ENCODE data around the gene LSM5.
"Not testable (repeated sequence)": the region's sequence is repeated elsewhere in the genome, so short reads cannot be mapped to it uniquely, and the experiment has no call there.

LSM5 gene

DNA sequence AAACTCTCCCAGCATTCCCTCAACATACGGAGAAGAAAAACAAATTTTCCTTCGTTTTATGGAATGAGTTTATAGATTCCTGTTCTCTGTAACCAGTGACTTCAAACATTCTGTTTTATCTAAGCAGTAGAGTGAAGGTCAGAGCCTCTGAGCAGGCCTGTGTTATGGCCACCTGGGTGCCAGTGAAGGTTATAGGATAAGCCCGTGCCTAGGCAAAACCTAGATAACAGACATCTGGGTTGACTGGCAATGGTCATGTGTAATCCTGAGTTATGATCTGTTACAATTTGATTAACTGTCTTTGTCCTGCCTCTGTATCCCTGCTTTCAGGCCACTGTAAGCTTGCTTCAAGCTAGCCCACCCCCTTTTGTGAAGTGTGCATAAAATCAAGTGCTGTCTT, 8.3 kb downstream of the LSM5 start:
- H3K36me3 ChIP-seq (ENCODE audit: control insufficient read depth, insufficient read depth, low read length) = no peaks in the 10 kb centered on the region
- no peaks in the 10 kb centered on the region for H3K9me3 ChIP-seq (ENCODE audit: control insufficient read depth, insufficient read depth, low read length)
- WGBS (ENCODE audit: insufficient coverage, insufficient read length) = no CpG with 5 or more reads among the region's 3 CpGs
- H3K27ac ChIP-seq (ENCODE audit: low read length) = no peak overlapping the region
- H3K27me3 ChIP-seq (ENCODE audit: control insufficient read depth, insufficient read depth, low read length) = no peaks in the 10 kb centered on the region
- no peak for DNase-seq (ENCODE audit: low read depth, low spot score)
- H3K4me1 ChIP-seq (ENCODE audit: control insufficient read depth, insufficient read depth, low read length) = no peaks in the 10 kb centered on the region
- no peak overlapping the region for H3K4me3 ChIP-seq (ENCODE audit: low read length)

DNA sequence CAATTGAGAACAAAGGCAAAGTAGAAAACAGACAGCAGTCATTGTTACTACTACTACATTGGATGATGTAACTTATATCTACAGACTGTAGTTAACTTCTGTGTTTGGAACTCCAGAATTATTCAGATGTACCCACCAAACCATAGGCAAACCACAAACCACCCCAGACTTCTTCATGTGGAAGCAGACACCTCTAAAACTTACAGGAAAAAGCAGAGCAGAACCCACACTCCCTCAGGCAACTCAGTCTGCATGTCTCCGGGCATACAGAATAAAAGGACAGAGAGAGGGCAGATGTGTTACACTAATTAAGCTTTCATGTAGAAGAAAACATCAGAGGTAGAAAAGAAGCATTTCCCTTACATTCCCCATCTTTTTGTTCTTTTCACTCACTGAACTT, 9.0 kb downstream of the LSM5 start:
- Histone ChIP-seq H3K36me3 (ENCODE audit: control insufficient read depth, insufficient read depth, low read length) (no peaks in the 10 kb centered on the region), H3K4me3 (ENCODE audit: low read length) (no peak overlapping the region), H3K27me3 (ENCODE audit: control insufficient read depth, insufficient read depth, low read length) (no peaks in the 10 kb centered on the region), H3K9me3 (ENCODE audit: control insufficient read depth, insufficient read depth, low read length) (no peaks in the 10 kb centered on the region), H3K4me1 (ENCODE audit: control insufficient read depth, insufficient read depth, low read length) (no peaks in the 10 kb centered on the region), H3K27ac (ENCODE audit: low read length) (no peak overlapping the region)
- no peak for DNase-seq (ENCODE audit: low read depth, low spot score)
- WGBS (ENCODE audit: insufficient coverage, insufficient read length) = no CpG with 5 or more reads among the region's 1 CpG

DNA sequence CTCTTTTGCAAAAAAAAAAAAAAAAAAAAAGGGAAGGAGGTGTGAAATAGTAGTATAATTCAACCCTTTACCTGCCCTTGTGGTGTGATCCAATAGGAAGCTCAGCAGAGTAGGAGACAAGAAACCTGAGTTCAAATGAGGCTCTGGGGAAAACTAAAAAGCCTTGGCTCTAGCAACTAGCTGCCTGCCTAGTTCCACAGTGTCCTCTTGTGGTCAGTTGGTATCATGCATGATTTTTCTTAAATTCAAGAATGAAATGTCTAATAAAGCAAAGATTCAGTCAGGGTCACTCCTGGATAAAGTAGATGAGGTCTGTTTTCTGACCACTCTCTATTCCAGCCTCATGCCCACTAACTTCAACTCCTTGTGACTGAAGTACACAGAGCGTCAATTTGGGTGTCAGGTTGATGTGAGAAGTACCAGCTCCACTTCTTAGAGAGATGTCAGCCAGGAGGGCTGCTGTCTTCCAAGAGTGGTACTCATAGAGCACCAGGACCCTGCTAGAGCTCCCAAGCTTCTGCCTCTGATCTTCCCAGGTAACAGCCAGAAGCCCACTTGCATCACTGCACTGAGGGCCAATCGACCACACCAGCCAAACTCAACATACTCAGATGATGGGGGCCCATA, 10.5 kb downstream of the LSM5 start:
- DNase-seq (ENCODE audit: low read depth, low spot score) = no peak

DNA sequence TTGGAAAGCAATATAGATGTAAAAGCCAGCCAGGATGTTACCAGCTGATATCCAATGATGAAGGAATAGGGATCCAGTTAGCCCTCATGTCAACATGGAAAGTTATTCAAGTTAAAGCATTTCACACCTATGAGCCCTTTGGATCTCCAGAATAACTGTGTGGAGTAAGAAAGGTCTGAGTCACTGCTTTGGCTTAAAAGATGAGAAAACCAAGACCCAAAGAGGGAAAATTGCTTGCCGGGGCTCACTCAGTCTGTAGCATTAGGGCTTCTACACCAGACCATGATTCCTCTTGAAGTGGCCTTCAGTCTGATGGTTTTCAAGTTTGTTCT, 12.6 kb downstream of the LSM5 start:
- no peaks in the 10 kb centered on the region for H3K9me3 ChIP-seq (ENCODE audit: control insufficient read depth, insufficient read depth, low read length)
- no peak overlapping the region for H3K27ac ChIP-seq (ENCODE audit: low read length)
- no peaks in the 10 kb centered on the region for H3K4me1 ChIP-seq (ENCODE audit: control insufficient read depth, insufficient read depth, low read length)
- H3K36me3 ChIP-seq (ENCODE audit: control insufficient read depth, insufficient read depth, low read length) = no peaks in the 10 kb centered on the region
- DNase-seq (ENCODE audit: low read depth, low spot score) = no peak
- H3K4me3 ChIP-seq (ENCODE audit: low read length) = no peak overlapping the region
- no peaks in the 10 kb centered on the region for H3K27me3 ChIP-seq (ENCODE audit: control insufficient read depth, insufficient read depth, low read length)
- WGBS (ENCODE audit: insufficient coverage, insufficient read length) = no CpG with 5 or more reads among the region's 1 CpG

More for the DNA sequence above, 10.5 kb downstream of the LSM5 start:
- no CpG with 5 or more reads among the region's 2 CpGs for WGBS (ENCODE audit: insufficient coverage, insufficient read length)
- Histone ChIP-seq H3K27me3 (ENCODE audit: control insufficient read depth, insufficient read depth, low read length) (no peaks in the 10 kb centered on the region), H3K27ac (ENCODE audit: low read length) (no peak overlapping the region), H3K4me3 (ENCODE audit: low read length) (no peak overlapping the region), H3K9me3 (ENCODE audit: control insufficient read depth, insufficient read depth, low read length) (no peaks in the 10 kb centered on the region), H3K36me3 (ENCODE audit: control insufficient read depth, insufficient read depth, low read length) (no peaks in the 10 kb centered on the region), H3K4me1 (ENCODE audit: control insufficient read depth, insufficient read depth, low read length) (no peaks in the 10 kb centered on the region)

DNA sequence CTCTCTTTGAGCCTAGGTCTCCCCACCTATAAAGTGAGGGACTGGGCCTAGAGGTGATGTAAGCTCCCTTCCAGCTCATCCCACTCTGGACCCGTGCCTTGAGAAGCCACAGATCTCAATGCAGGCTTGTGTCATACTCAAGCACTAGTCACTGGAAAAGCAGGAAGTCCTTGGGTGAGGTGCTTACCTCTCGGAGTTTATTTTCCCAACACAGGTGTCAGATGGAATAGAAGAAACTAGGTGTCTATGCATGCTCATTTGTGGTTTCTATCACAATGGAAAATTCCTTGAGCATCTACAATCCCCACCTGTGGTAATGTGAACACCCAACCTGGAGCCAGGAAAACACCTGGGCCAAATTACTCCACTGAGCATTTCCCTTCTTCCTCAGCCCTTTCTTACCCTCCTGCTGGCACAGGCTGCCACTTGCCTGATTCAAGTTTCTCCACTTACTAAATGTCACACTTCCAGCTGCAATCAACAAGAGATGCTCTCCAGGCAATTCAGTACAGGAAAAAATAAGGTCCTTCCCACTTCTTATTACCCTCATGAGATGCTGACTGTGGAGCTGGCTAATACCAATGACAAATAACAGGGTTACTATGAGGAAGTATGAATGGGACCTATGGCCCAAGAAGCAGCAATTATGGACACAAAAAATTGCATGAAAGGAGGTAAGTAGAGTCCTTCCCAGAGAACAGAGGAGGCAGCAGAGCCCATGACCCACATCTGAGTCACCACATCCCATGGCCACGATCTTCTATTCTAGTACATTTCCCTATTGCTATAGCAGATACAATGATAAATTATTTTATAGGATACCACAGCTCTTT, 13.1 kb downstream of the LSM5 start:
- H3K27me3 ChIP-seq (ENCODE audit: control insufficient read depth, insufficient read depth, low read length) = no peaks in the 10 kb centered on the region
- no peaks in the 10 kb centered on the region for H3K4me1 ChIP-seq (ENCODE audit: control insufficient read depth, insufficient read depth, low read length)
- DNase-seq (ENCODE audit: low read depth, low spot score) = no peak
- H3K27ac ChIP-seq (ENCODE audit: low read length) = no peak overlapping the region
- no peak overlapping the region for H3K4me3 ChIP-seq (ENCODE audit: low read length)
- H3K36me3 ChIP-seq (ENCODE audit: control insufficient read depth, insufficient read depth, low read length) = no peaks in the 10 kb centered on the region
- no peaks in the 10 kb centered on the region for H3K9me3 ChIP-seq (ENCODE audit: control insufficient read depth, insufficient read depth, low read length)
- no CpG with 5 or more reads among the region's 3 CpGs for WGBS (ENCODE audit: insufficient coverage, insufficient read length)

DNA sequence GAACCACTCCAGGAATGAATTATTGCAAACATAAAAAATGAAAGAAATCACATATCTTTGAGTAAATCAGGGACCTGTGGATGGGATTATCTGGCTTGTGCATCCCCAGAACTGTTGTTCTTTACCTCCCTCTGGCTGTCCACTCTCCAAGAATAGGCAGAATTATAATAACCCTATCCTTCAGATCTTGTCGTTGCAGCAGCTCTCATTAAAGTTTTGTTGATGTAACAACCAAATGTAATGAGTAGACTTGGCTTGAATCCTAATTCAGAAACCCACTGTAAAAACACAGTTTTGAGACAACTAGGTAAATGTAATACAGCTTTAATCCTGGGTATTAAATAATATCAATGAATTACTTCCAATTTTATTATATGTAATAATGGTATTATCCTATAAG, 16.2 kb downstream of the LSM5 start:
- no peak overlapping the region for H3K27ac ChIP-seq (ENCODE audit: low read length)
- no peaks in the 10 kb centered on the region; the same call in 1 of the 2 replicates for H3K27me3 ChIP-seq (ENCODE audit: control insufficient read depth, insufficient read depth, low read length)
- no peak overlapping the region for H3K4me3 ChIP-seq (ENCODE audit: low read length)
- H3K36me3 ChIP-seq (ENCODE audit: control insufficient read depth, insufficient read depth, low read length) = no peaks in the 10 kb centered on the region
- H3K4me1 ChIP-seq (ENCODE audit: control insufficient read depth, insufficient read depth, low read length) = no peaks in the 10 kb centered on the region
- no peaks in the 10 kb centered on the region for H3K9me3 ChIP-seq (ENCODE audit: control insufficient read depth, insufficient read depth, low read length)
- no peak for DNase-seq (ENCODE audit: low read depth, low spot score)
- WGBS (ENCODE audit: insufficient coverage, insufficient read length) = no CpG with 5 or more reads among the region's 1 CpG

DNA sequence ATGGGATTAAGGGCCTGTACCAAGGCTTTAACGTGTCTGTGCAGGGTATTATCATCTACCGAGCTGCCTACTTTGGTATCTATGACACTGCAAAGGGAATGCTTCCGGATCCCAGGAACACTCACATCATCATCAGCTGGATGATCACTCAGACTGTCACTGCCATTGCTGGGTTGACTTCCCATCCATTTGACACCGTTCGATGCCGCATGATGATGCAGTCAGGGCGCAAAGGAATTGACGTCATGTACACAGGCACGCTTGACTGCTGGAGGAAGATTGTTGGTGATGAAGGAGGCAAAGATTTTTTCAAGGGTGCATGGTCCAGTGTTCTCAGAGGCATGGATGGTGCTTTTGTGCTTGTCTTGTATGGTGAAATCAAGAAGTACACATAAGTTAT, 18.2 kb downstream of the LSM5 start:
- H3K4me1 ChIP-seq (ENCODE audit: control insufficient read depth, insufficient read depth, low read length) = no peaks in the 10 kb centered on the region
- no peak for DNase-seq (ENCODE audit: low read depth, low spot score)
- no peaks in the 10 kb centered on the region for H3K36me3 ChIP-seq (ENCODE audit: control insufficient read depth, insufficient read depth, low read length)
- H3K9me3 ChIP-seq (ENCODE audit: control insufficient read depth, insufficient read depth, low read length) = no peaks in the 10 kb centered on the region
- H3K27ac ChIP-seq (ENCODE audit: low read length) = no peak overlapping the region
- no CpG with 5 or more reads among the region's 9 CpGs for WGBS (ENCODE audit: insufficient coverage, insufficient read length)
- H3K27me3 ChIP-seq (ENCODE audit: control insufficient read depth, insufficient read depth, low read length) = no peaks in the 10 kb centered on the region; the same call in 1 of the 2 replicates
- H3K4me3 ChIP-seq (ENCODE audit: low read length) = no peak overlapping the region

DNA sequence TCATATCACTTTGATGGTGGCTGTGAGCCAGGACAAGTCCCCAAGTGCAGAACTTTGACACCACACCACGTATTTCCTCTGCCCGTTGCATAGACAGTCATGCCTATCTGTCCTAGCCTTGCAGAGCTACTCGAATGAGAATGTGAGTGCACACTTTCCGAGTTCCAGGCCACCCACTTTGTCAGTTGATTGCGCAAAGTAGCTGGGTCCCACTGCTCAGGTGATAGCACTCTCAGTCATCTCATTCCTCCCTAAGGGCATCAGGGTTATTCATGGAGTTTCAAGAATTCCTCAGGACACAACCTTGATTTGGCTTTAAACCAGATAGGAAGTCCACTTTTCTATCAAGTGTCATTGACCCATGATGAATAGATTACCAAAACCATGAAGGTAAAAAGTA, 19.3 kb downstream of the LSM5 start:
- WGBS (ENCODE audit: insufficient coverage, insufficient read length) = no CpG with 5 or more reads among the region's 5 CpGs
- H3K4me3 ChIP-seq (ENCODE audit: low read length) = no peak overlapping the region
- DNase-seq (ENCODE audit: low read depth, low spot score) = no peak
- H3K4me1 ChIP-seq (ENCODE audit: control insufficient read depth, insufficient read depth, low read length) = no peaks in the 10 kb centered on the region
- no peaks in the 10 kb centered on the region for H3K36me3 ChIP-seq (ENCODE audit: control insufficient read depth, insufficient read depth, low read length)
- H3K27me3 ChIP-seq (ENCODE audit: control insufficient read depth, insufficient read depth, low read length) = no peaks in the 10 kb centered on the region; the same call in 1 of the 2 replicates
- no peaks in the 10 kb centered on the region for H3K9me3 ChIP-seq (ENCODE audit: control insufficient read depth, insufficient read depth, low read length)
- no peak overlapping the region for H3K27ac ChIP-seq (ENCODE audit: low read length)

DNA sequence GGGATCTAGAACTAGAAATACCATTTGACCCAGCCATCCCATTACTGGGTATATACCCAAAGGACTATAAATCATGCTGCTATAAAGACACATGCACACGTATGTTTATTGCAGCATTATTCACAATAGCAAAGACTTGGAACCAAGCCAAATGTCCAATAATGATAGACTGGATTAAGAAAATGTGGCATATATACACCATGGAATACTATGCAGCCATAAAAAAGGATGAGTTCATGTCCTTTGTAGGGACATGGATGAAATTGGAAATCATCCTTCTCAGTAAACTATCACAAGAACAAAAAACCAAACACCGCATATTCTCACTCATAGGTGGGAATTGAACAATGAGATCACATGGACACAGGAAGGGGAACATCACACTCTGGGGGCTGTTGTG, 20.2 kb downstream of the LSM5 start:
- H3K9me3 ChIP-seq (ENCODE audit: control insufficient read depth, insufficient read depth, low read length); H3K4me3 ChIP-seq (ENCODE audit: low read length); H3K36me3 ChIP-seq (ENCODE audit: control insufficient read depth, insufficient read depth, low read length); H3K4me1 ChIP-seq (ENCODE audit: control insufficient read depth, insufficient read depth, low read length); H3K27me3 ChIP-seq (ENCODE audit: control insufficient read depth, insufficient read depth, low read length); DNase-seq (ENCODE audit: low read depth, low spot score); H3K27ac ChIP-seq (ENCODE audit: low read length): not testable (repeated sequence)
- WGBS (ENCODE audit: insufficient coverage, insufficient read length) = no CpG with 5 or more reads among the region's 2 CpGs

DNA sequence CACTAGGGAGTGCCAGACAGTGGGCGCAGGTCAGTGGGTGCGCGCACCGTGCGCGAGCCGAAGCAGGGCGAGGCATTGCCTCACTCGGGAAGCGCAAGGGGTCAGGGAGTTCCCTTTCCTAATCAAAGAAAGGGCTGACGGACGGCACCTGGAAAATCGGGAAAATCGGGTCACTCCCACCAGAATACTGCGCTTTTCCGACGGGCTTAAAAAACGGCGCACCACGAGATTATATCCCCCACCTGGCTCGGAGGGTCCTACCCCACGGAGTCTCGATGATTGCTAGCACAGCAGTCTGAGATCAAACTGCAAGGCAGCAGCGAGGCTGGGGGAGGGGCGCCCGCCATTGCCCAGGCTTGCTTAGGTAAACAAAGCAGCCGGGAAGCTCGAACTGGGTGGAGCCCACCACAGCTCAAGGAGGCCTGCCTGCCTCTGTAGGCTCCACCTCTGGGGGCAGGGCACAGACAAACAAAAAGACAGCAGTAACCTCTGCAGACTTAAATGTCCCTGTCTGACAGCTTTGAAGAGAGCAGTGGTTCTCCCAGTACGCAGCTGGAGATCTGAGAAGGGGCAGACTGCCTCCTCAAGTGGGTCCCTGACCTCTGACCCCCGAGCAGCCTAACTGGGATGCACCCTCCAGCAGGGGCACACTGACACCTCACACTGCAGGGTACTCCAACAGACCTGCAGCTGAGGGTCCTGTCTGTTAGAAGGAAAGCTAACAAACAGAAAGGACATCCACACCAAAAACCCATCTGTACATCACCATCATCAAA, 25.4 kb downstream of the LSM5 start:
- DNase-seq (ENCODE audit: low read depth, low spot score); H3K27me3 ChIP-seq (ENCODE audit: control insufficient read depth, insufficient read depth, low read length); H3K4me1 ChIP-seq (ENCODE audit: control insufficient read depth, insufficient read depth, low read length); H3K27ac ChIP-seq (ENCODE audit: low read length); H3K9me3 ChIP-seq (ENCODE audit: control insufficient read depth, insufficient read depth, low read length); H3K36me3 ChIP-seq (ENCODE audit: control insufficient read depth, insufficient read depth, low read length): not testable (repeated sequence)
- WGBS (ENCODE audit: insufficient coverage, insufficient read length) = no CpG with 5 or more reads among the region's 30 CpGs
- peak overlapping the region; percentile 37; the same call in 1 of the 2 replicates for H3K4me3 ChIP-seq (ENCODE audit: low read length)
